GM12873 (cell line): ENCODE data around the gene LDLRAD1.

Experiments
- TF ChIP-seq, protein P1 (sequence below): IDR thresholded peaks from 2 replicates; pipeline ENCODE4 v1.5.1; 2012; ENCODE audit warnings: low read depth, mild to moderate bottlenecking, moderate library complexity, low read length, control low read depth; ENCODE audit not compliant: insufficient read depth; ENCODE audit errors: missing control alignments

Gene LDLRAD1

DNA sequence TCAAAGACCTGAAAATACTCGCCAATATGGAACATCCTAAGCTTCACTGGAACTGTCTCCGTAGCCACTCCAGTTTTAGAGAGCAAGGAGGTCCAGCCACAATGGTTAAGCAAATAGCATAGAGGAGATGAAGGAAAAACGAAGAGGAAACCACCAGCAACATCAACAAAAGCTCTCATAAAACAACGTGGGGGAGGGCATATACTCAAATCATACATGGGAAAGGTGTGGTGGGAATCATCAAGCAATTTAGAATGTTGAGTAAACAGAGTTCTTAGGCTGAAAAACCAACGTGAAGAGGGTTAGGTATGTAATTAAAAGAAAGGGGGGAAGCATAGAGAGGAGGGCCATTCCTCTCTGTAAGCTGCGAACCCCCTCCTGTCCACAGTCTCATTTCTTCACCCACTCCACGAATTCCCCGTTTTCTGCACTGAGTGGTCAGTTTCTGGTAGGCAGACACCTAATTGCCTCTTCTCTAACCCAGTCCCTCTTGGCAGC, 34.0 kb upstream of the LDLRAD1 start:
- TF ChIP-seq, protein P1, sequence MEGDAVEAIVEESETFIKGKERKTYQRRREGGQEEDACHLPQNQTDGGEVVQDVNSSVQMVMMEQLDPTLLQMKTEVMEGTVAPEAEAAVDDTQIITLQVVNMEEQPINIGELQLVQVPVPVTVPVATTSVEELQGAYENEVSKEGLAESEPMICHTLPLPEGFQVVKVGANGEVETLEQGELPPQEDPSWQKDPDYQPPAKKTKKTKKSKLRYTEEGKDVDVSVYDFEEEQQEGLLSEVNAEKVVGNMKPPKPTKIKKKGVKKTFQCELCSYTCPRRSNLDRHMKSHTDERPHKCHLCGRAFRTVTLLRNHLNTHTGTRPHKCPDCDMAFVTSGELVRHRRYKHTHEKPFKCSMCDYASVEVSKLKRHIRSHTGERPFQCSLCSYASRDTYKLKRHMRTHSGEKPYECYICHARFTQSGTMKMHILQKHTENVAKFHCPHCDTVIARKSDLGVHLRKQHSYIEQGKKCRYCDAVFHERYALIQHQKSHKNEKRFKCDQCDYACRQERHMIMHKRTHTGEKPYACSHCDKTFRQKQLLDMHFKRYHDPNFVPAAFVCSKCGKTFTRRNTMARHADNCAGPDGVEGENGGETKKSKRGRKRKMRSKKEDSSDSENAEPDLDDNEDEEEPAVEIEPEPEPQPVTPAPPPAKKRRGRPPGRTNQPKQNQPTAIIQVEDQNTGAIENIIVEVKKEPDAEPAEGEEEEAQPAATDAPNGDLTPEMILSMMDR, result no peak

DNA sequence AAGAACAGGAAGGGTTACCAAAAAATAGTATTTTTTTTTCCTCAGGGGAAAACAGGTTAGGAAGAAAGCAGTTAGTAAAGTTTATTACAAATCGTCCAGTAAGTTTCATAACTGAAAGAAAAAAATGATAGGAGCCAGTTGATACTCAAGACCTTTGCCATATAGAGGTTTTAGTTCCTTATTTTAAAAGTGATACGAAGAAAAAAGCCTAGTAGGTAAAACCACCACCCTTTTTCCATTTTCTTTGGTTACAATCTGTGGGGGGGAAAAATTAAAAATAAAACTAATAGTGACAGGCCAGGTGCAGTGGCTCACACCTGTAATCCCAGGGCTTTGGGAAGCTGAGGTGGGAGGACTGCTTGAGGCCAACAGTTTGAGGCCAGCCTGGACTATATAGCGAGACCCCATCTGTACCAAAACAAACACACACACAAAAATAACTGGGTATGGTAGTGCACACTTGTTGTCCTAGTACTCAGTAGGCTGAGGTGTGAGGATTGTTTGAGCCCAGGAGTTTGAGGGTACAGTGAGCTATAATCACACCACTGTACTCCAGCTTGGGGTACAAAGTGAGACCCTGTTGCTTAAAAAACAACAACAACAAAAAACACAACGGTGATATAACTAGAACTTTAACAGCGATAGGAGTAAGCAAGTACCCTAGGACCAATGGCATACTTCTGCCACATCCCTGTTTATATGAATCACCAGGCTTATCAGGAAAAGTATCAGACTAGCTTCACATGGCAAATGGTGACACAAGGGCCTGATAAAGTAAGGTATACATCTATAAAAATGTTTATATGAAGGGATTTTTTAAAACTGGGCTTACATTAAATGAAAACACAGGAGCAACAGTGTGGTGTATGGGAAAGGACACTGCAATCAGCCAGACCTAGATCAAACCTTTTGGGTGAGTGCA, 29.7 kb upstream of the LDLRAD1 start:
- TF ChIP-seq, protein P1, result no peak

DNA sequence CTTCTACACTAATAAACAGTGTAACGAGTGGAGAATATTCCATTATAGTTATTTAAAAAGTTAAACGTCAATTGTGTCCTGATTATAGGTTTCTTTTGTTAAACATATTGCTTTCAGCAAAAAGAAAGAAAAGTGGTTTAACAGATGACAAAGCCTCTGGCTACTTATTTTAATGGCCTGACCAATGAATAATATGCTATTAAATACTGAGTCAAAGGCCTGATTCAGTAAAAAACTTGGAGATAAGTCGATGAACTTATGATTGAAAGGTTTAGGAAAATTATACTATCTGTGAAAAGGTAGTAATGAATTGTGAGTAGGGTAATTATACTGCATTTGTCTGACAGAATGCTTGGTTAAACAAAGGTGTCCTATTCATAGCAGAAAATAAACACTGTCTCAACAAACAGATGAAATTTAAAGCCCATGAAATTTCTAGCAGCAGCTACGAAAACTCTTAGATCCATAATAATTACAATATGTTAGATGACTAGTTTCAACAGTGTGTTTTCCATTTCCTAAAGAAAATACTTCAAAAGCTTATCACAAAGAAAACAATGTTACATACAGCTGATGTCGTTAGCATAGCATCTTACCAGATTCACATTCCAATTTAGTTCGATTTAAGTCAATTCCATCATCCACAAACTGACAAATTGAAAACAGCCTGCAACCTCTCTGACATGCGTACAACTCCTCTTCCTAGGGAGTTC, 28.8 kb upstream of the LDLRAD1 start:
- TF ChIP-seq, protein P1, result no peak

DNA sequence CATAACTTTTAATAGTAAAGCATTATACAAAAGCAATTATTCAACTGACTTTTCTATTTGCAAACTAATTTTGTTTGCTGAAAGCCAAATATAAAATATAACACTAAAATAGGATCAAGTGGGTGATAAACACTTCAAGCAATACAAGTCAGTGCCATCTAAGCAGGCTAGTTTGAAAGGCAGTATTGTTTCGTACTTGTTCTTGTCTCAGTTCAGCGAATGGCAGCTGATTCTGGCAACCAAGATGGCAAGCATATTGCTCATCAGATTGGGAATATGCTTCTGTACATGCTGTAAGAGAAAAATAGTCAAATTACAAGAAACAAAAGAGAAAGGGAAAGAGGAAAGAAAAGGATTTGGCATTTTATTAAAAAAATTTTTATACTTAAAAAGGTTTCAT, 27.5 kb upstream of the LDLRAD1 start:
- TF ChIP-seq, protein P1, result no peak

DNA sequence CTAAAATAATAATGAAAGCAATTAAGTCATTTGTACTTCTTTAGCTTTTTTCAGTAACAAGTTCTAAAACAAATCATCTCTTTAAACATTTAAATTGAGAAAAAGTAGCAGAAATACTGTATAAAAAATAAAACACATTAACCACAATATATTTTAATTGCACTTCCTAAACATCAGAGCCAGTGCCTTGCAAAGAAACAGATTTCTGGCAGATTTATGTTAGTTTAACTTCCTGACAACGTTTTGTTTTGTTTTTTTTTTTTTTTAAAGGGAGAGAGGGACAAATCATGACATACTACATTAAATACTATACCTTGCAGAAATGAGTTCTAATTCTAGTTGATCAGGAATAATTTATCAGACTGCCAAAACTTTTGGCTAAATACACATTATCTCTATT, 23.8 kb upstream of the LDLRAD1 start:
- TF ChIP-seq, protein P1, result no peak

DNA sequence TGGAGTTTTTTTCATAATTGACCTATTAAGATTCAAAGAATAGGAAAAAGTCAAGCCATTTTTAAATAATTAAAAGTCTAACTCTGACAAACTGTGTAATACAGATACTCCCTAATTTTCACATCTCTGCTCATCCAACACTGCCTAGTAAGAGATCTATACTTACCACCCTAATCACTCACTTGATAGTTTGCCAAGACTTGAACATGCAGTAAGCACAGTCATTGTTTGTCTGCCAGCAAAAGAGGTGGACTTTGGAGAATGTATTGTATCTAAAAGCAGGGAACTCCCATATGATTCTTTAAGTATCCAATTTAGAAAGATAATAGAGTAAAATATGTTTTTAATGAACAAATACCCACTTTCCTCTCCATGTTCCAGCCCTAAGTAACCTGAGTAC, 19.5 kb upstream of the LDLRAD1 start:
- TF ChIP-seq, protein P1, result no peak
